Measurements from ENCODE around the gene DOCK1.

DOCK1 gene

GRCh38 chr10:126904818-126905701, at the start of gene DOCK1:
Gene DOCK1, plus strand, starts transcription at chr10:126905428. Its CDS starts 90 bp downstream, at chr10:126905518.
- DNase-seq (ENCODE audit: low spot score), result no peak
- TF ChIP-seq CTCF (IDR thresholded peaks at IDR 0.05; ENCODE audit: borderline replicate concordance, control extremely low read depth, extremely low read depth, insufficient read depth, missing control alignments), result no peak
- in situ Hi-C loops (cut with MboI; ENCODE audit: low sequenced_read_pairs, unreplicated experiment), result no loop called here

GRCh38 chr10:126857178-126857806, 47.9 kb upstream of the DOCK1 start:
- no peak for DNase-seq (ENCODE audit: low spot score)
- in situ Hi-C loops (cut with MboI; ENCODE audit: low sequenced_read_pairs, unreplicated experiment), result no loop called here
- TF ChIP-seq CTCF (IDR thresholded peaks at IDR 0.05; ENCODE audit: borderline replicate concordance, control extremely low read depth, extremely low read depth, insufficient read depth, missing control alignments), result no peak

GRCh38 chr10:126867567-126868365, 37.5 kb upstream of the DOCK1 start:
- DNase-seq (ENCODE audit: low spot score), result no peak
- in situ Hi-C loops (cut with MboI; ENCODE audit: low sequenced_read_pairs, unreplicated experiment), result no loop called here

GRCh38 chr10:126868371-126868770, 36.9 kb upstream of the DOCK1 start:
- in situ Hi-C loops (cut with MboI; ENCODE audit: low sequenced_read_pairs, unreplicated experiment), result no loop called here
- no peak for TF ChIP-seq CTCF (IDR thresholded peaks at IDR 0.05; ENCODE audit: borderline replicate concordance, control extremely low read depth, extremely low read depth, insufficient read depth, missing control alignments)
- no peak for DNase-seq (ENCODE audit: low spot score)

More at GRCh38 chr10:126867567-126868365, 37.5 kb upstream of the DOCK1 start:
- TF ChIP-seq CTCF (IDR thresholded peaks at IDR 0.05; ENCODE audit: borderline replicate concordance, control extremely low read depth, extremely low read depth, insufficient read depth, missing control alignments), result no peak

- in situ Hi-C loops (cut with MboI; ENCODE audit: low sequenced_read_pairs, unreplicated experiment), result no loop called here
- no peak for TF ChIP-seq CTCF (IDR thresholded peaks at IDR 0.05; ENCODE audit: borderline replicate concordance, control extremely low read depth, extremely low read depth, insufficient read depth, missing control alignments)
- no peak for DNase-seq (ENCODE audit: low spot score)
Observed at GRCh38 chr10:126872135-126872534, 33.1 kb upstream of the DOCK1 start.

GRCh38 chr10:126872768-126873167, 32.5 kb upstream of the DOCK1 start:
- TF ChIP-seq CTCF (IDR thresholded peaks at IDR 0.05; ENCODE audit: borderline replicate concordance, control extremely low read depth, extremely low read depth, insufficient read depth, missing control alignments), result no peak
- in situ Hi-C loops (cut with MboI; ENCODE audit: low sequenced_read_pairs, unreplicated experiment), result no loop called here

More at GRCh38 chr10:126872768-126873167, 32.5 kb upstream of the DOCK1 start:
- DNase-seq (ENCODE audit: low spot score), result no peak
